DND-41 (cell line): Measurements from ENCODE around the gene LCK.

Experiments
- ATAC-seq: fragments of 200-7000 bp; cut with Tn5 transposase; 3 replicates; pipeline ENCODE4 v1.9.1; 2021; ENCODE audit warnings: low read depth; ENCODE audit not compliant: insufficient read depth
- DNase-seq: peaks from one replicate; pipeline ENCODE4 v3.0.0-alpha.2; 2020
- H2AFZ ChIP-seq: 2 replicates; pipeline ENCODE4 v1.6.0; 2012; ENCODE audit warnings: low read depth, low read length
- H3K27ac ChIP-seq: 2 replicates; pipeline ENCODE4 v1.5.1; 2012; ENCODE audit warnings: low read length, inconsistent platforms
- H3K27me3 ChIP-seq: fragments of 200-600 bp; sonication (generic); 2 replicates; pipeline ENCODE4 v1.6.0; 2012; ENCODE audit warnings: low read length, mild to moderate bottlenecking, inconsistent platforms; ENCODE audit not compliant: insufficient read depth, poor library complexity
- H3K36me3 ChIP-seq: 2 replicates; pipeline ENCODE4 v1.5.1; 2012; ENCODE audit warnings: low read length, inconsistent platforms; ENCODE audit not compliant: insufficient read depth
- H3K4me1 ChIP-seq: 2 replicates; pipeline ENCODE4 v1.5.1; 2012; ENCODE audit warnings: mild to moderate bottlenecking, low read length; ENCODE audit not compliant: insufficient read depth
- H3K4me2 ChIP-seq: 2 replicates; pipeline ENCODE4 v1.6.0; 2012; ENCODE audit warnings: mild to moderate bottlenecking, moderate library complexity, low read length, inconsistent platforms; ENCODE audit not compliant: insufficient read depth
- H3K4me3 ChIP-seq, 2 experiments: fragments of 200-600 bp in 1 of 2; shearing (Covaris generic) in 1 of 2; 2 replicates each; pipeline ENCODE4 v1.5.1; 2012 to 2016; ENCODE audit warnings: inconsistent platforms in 2 of 2, low read length in 2 of 2, mild to moderate bottlenecking in 2 of 2, low read depth in 1 of 2, moderate library complexity in 1 of 2
- H3K79me2 ChIP-seq: 2 replicates; pipeline ENCODE4 v1.6.0; 2012; ENCODE audit warnings: low read length, inconsistent platforms; ENCODE audit not compliant: insufficient read depth
- H3K9ac ChIP-seq: 2 replicates; pipeline ENCODE4 v1.6.0; 2012; ENCODE audit warnings: low read depth, mild to moderate bottlenecking, inconsistent platforms, low read length, moderate library complexity
- H3K9me3 ChIP-seq: 2 replicates; pipeline ENCODE4 v1.5.1; 2012; ENCODE audit warnings: low read length, moderate library complexity, mild to moderate bottlenecking, inconsistent platforms; ENCODE audit not compliant: insufficient read depth, severe bottlenecking
- H4K20me1 ChIP-seq: 2 replicates; pipeline ENCODE4 v1.6.0; 2012; ENCODE audit warnings: low read length; ENCODE audit not compliant: insufficient read depth
- CTCF ChIP-seq: IDR thresholded peaks from 2 replicates; pipeline ENCODE4 v1.5.1; 2012; ENCODE audit warnings: borderline replicate concordance, low read length, moderate library complexity, mild to moderate bottlenecking; ENCODE audit not compliant: poor library complexity, severe bottlenecking; ENCODE audit errors: extremely low read depth
- EZH2 ChIP-seq: IDR thresholded peaks from 3 replicates; pipeline ENCODE4 v1.6.1; 2012; ENCODE audit warnings: borderline replicate concordance, low read depth, mild to moderate bottlenecking, moderate library complexity, low read length, inconsistent platforms; ENCODE audit not compliant: severe bottlenecking

LCK gene

GRCh38 chr1:32332290-32333079 is 81.4 kb downstream of the LCK start:
- H3K9me3 ChIP-seq = no peaks in the 10 kb centered on the region
- H3K4me3 ChIP-seq = no peak overlapping the region
- H3K27ac ChIP-seq = 0 out of 2 replicates have a peak overlapping the region, but pooled peaks have one; percentile 23
- ATAC-seq = no peak
- no peak overlapping the region; the same call in 1 of the 2 replicates for H3K9ac ChIP-seq
- H3K36me3 ChIP-seq = peaks cover 76% of the 10 kb centered on the region
- H2AFZ ChIP-seq = no peak overlapping the region
- peaks cover 60% of the 10 kb centered on the region for H4K20me1 ChIP-seq
- DNase-seq = peak; percentile 20
- peak overlapping the region; percentile 94; the same call in 1 of the 2 replicates for H3K4me2 ChIP-seq
- TF ChIP-seq EZH2 (no peak), CTCF (no peak)
- H3K27me3 ChIP-seq = no peaks in the 10 kb centered on the region
- H3K4me1 ChIP-seq = peaks cover 35% of the 10 kb centered on the region
- peaks cover 46% of the 10 kb centered on the region for H3K79me2 ChIP-seq

- peaks cover 67% of the 10 kb centered on the region for H3K36me3 ChIP-seq
- peak overlapping the region; percentile 31 for H3K27ac ChIP-seq
- no peaks in the 10 kb centered on the region for H3K9me3 ChIP-seq
- no peak for DNase-seq
- TF ChIP-seq EZH2 (no peak), CTCF (no peak)
- peak overlapping the region; percentile 83 for H3K9ac ChIP-seq
- H3K4me1 ChIP-seq = peaks cover 39% of the 10 kb centered on the region
- no peaks in the 10 kb centered on the region for H3K27me3 ChIP-seq
- H3K4me2 ChIP-seq = peak overlapping the region; percentile 94
- H3K4me3 ChIP-seq = peak overlapping the region in 1 of 2 experiments; percentile 88; a peak in 1 of 4 replicates
- peaks cover 67% of the 10 kb centered on the region for H4K20me1 ChIP-seq
- ATAC-seq = no peak
- no peak overlapping the region for H2AFZ ChIP-seq
- peaks cover 46% of the 10 kb centered on the region for H3K79me2 ChIP-seq
Observed at GRCh38 chr1:32333251-32333963, 82.3 kb downstream of the LCK start.

DNA sequence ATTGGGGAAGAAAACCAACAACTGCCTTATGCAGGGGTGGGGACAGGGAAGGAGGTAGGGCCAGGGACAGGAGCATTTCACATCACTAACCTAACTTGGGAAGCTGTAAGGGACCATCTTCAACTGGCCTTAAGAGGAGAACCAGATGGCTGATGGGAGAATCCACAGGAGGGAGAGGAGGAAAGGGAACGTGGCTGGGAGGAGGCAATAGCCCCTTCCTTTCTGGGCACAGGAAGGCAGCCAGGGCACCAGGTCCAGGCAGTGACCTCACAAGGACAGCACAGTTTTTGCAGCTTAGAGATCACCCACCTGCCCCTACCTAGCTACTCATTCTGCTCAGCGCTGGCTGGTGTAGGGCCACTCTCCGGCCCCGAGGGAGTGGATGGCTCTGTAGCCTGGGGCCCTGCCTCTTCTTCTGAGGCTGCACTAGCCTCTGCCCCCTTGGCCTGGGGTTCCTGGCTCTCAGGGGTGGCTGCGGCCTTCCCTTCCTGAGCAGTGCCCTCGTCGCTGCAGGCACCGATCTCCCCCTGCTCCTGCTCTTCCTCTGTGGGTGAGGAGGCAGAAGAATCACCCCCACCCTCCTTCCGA is 83.3 kb downstream of the LCK start:
- Histone ChIP-seq H4K20me1 (peaks cover 64% of the 10 kb centered on the region), H3K79me2 (peaks cover 46% of the 10 kb centered on the region), H3K36me3 (peaks cover 57% of the 10 kb centered on the region), H3K9me3 (no peaks in the 10 kb centered on the region), H3K4me2 (peak overlapping the region; percentile 94), H3K4me3 (peak overlapping the region; percentile 75 to 88), H3K4me1 (peaks cover 39% of the 10 kb centered on the region), H3K27me3 (no peaks in the 10 kb centered on the region), H2AFZ (no peak overlapping the region), H3K9ac (peak overlapping the region; percentile 83), H3K27ac (peak overlapping the region; percentile 81)
- peak; percentile 6; the same call in 1 of the 3 replicates for ATAC-seq
- DNase-seq = peak; percentile 44
- no peak for TF ChIP-seq CTCF
- TF ChIP-seq EZH2 = no peak
